Neural cell (in vitro differentiated cells): Measurements from ENCODE around the gene WWTR1. TPM values are rescaled to one million over a fixed set of nuclear protein-coding genes. Genes with fewer than 3 reads are reported as not detected.

Source experiments
- H2AFZ ChIP-seq: fragments of 200-600, 300-800 bp; sonication (generic), shearing (Covaris generic); 2 replicates; pipeline ENCODE4 v1.6.0; 2014; ENCODE audit warnings: low read depth, mild to moderate bottlenecking, antibody characterized with exemption, low read length, moderate library complexity
- H3F3A ChIP-seq: fragments of 200-600 bp; shearing (Covaris generic); 2 replicates; pipeline ENCODE4 v1.6.1; 2016; ENCODE audit warnings: mild to moderate bottlenecking, moderate library complexity, mixed read lengths, antibody characterized with exemption, low read length; ENCODE audit not compliant: insufficient read depth, poor library complexity, severe bottlenecking
- H3K27ac ChIP-seq: fragments of 200-600, 300-800 bp; sonication (generic), shearing (Covaris generic); 2 replicates; pipeline ENCODE4 v1.5.1; 2014; ENCODE audit warnings: mild to moderate bottlenecking, low read length, moderate library complexity
- H3K27me3 ChIP-seq: fragments of 300-800, 200-600 bp; sonication (generic), shearing (Covaris generic); 2 replicates; pipeline ENCODE4 v1.6.0; 2014; ENCODE audit warnings: mild to moderate bottlenecking, low read depth, low read length, moderate library complexity; ENCODE audit not compliant: insufficient read depth
- H3K36me3 ChIP-seq: fragments of 300-800, 200-600 bp; sonication (generic), shearing (Covaris generic); 2 replicates; pipeline ENCODE4 v1.5.1; 2014; ENCODE audit warnings: mild to moderate bottlenecking, antibody characterized with exemption, low read length, moderate library complexity; ENCODE audit not compliant: insufficient read depth
- H3K4me2 ChIP-seq: fragments of 300-800, 200-600 bp; sonication (generic), shearing (Covaris generic); 2 replicates; pipeline ENCODE4 v1.6.0; 2014; ENCODE audit warnings: mild to moderate bottlenecking, low read length
- H3K4me3 ChIP-seq: fragments of 300-800, 200-600 bp; sonication (generic), shearing (Covaris generic); 2 replicates; pipeline ENCODE4 v1.5.1; 2014; ENCODE audit warnings: mild to moderate bottlenecking, low read length, moderate library complexity
- H3K79me2 ChIP-seq: fragments of 200-600 bp; shearing (Covaris generic); replicated peaks from 2 replicates; pipeline ENCODE4 v1.6.0; 2014; ENCODE audit warnings: mild to moderate bottlenecking, low read length, moderate library complexity; ENCODE audit not compliant: insufficient read depth
- H3K9ac ChIP-seq: fragments of 300-800, 200-600 bp; sonication (generic), shearing (Covaris generic); 2 replicates; pipeline ENCODE4 v1.6.1; 2016; ENCODE audit warnings: mild to moderate bottlenecking, low read length, mixed read lengths
- H3K9me2 ChIP-seq: fragments of 200-600 bp; shearing (Covaris generic); 2 replicates; pipeline ENCODE4 v1.6.1; 2016; ENCODE audit warnings: mild to moderate bottlenecking, low read length, mixed read lengths; ENCODE audit not compliant: insufficient read depth
- H3K9me3 ChIP-seq: fragments of 200-600, 300-800 bp; sonication (generic), shearing (Covaris generic); 2 replicates; pipeline ENCODE4 v1.6.1; 2016; ENCODE audit warnings: mild to moderate bottlenecking, mixed run types, low read length, moderate library complexity, mixed read lengths
- H4K20me1 ChIP-seq: fragments of 200-600 bp; shearing (Covaris generic); 2 replicates; pipeline ENCODE4 v1.6.1; 2016; ENCODE audit warnings: mild to moderate bottlenecking, mixed run types; ENCODE audit not compliant: insufficient read depth
- CTCF ChIP-seq: fragments of 450-650 bp; IDR thresholded peaks from 2 replicates; pipeline ENCODE4 v1.5.1; 2014; ENCODE audit warnings: antibody characterized with exemption, mild to moderate bottlenecking, moderate library complexity; ENCODE audit not compliant: poor library complexity, severe bottlenecking
- EP300 ChIP-seq: fragments of 450-650 bp; conservative IDR thresholded peaks from 2 replicates; pipeline ENCODE4 v1.6.1; 2014; ENCODE audit warnings: antibody characterized with exemption, mild to moderate bottlenecking, moderate library complexity; ENCODE audit not compliant: poor library complexity, severe bottlenecking
- MXI1 ChIP-seq: fragments of 450-650 bp; conservative IDR thresholded peaks from 2 replicates; pipeline ENCODE4 v1.6.1; 2014; ENCODE audit warnings: antibody characterized with exemption, mild to moderate bottlenecking; ENCODE audit not compliant: poor library complexity, severe bottlenecking
- RAD21 ChIP-seq: fragments of 450-650 bp; conservative IDR thresholded peaks from 2 replicates; pipeline ENCODE4 v1.6.1; 2014; ENCODE audit warnings: antibody characterized with exemption, mild to moderate bottlenecking, moderate library complexity
- REST ChIP-seq: IDR thresholded peaks from 2 replicates; pipeline ENCODE4 v1.6.1; 2012; ENCODE audit warnings: borderline replicate concordance
- SMC3 ChIP-seq: fragments of 450-650 bp; conservative IDR thresholded peaks from 2 replicates; pipeline ENCODE4 v1.6.1; 2014; ENCODE audit warnings: antibody characterized with exemption, mild to moderate bottlenecking, moderate library complexity; ENCODE audit not compliant: poor library complexity
- TAF1 ChIP-seq: IDR thresholded peaks from 2 replicates; pipeline ENCODE4 v1.6.1; 2012; ENCODE audit warnings: low read depth
- polyA plus RNA-seq: library from polyadenylated mRNA; depleted of rRNA; stranded (reverse); fragments of >200 nt; gene quantifications from 2 replicates; pipeline ENCODE4 v1.2.3, GENCODE V29; 2014

WWTR1 gene
- polyA plus RNA-seq, 1 donor from 2014 or later = 0.97 TPM

DNA sequence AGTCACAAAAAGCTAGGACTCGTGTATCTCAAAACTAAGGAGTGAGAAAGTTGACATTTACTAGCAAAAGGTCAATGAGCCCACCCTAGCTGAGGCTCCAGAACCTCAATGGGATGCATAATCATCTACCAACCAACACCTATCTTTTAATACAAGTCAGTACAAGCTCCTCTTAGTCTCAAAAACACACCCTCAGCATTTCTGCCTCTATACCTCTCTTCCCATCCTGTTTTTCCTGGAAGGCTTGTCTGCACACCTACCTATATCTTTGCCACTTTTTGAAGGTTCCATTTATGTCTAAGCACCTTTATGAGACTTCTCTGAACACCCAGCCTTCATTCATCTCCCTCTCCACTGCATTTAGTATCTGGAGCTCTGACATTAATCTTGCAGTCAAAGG is 10.0 kb downstream of the WWTR1 start:
- Histone ChIP-seq H3K4me2 (no peak overlapping the region), H3K9me2 (no peaks in the 10 kb centered on the region), H3F3A (no peaks in the 10 kb centered on the region), H3K9ac (no peak overlapping the region), H3K79me2 (no peaks in the 10 kb centered on the region), H2AFZ (no peak overlapping the region), H3K27me3 (no peaks in the 10 kb centered on the region), H4K20me1 (no peaks in the 10 kb centered on the region), H3K36me3 (no peaks in the 10 kb centered on the region), H3K4me3 (no peak overlapping the region), H3K9me3 (no peaks in the 10 kb centered on the region), H3K27ac (no peak overlapping the region)
- TF ChIP-seq SMC3 = no peak
- no peak for TF ChIP-seq REST

DNA sequence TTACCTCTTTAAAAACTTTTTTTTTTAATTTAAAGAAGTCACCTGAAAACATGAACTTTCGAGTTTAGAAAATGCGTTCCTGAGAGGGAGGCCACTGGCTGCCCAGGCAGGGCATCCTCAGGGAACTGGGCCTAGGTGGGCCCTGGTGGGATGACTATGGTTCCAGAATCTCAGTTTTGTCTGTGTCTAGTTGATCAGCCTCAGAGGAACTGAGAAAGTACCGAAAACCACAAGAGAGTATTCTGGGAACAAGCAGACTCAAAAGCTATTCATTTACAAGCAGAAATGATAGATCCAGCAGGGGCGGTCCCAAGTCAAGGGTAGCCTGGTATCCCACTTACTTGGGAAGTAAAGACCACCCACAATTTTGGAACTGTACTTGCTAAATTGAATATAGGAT is 10.5 kb downstream of the WWTR1 start:
- no peak overlapping the region for H2AFZ ChIP-seq
- TF ChIP-seq EP300 (no peak), SMC3 (no peak), CTCF (no peak), TAF1 (no peak), REST (no peak), MXI1 (no peak), RAD21 (no peak)
- no peaks in the 10 kb centered on the region for H3F3A ChIP-seq
- H3K36me3 ChIP-seq = no peaks in the 10 kb centered on the region
- H3K27me3 ChIP-seq = no peaks in the 10 kb centered on the region
- no peaks in the 10 kb centered on the region for H4K20me1 ChIP-seq
- no peak overlapping the region for H3K9ac ChIP-seq
- no peaks in the 10 kb centered on the region for H3K9me3 ChIP-seq
- H3K4me2 ChIP-seq = no peak overlapping the region
- H3K27ac ChIP-seq = no peak overlapping the region
- no peak overlapping the region for H3K4me3 ChIP-seq
- H3K9me2 ChIP-seq = no peaks in the 10 kb centered on the region
- no peaks in the 10 kb centered on the region for H3K79me2 ChIP-seq
